GM23338 (cell line): ENCODE measurements around the gene LASP1NB.

Experiments
- ATAC-seq: fragments of 200-7000 bp; cut with Tn5 transposase; 3 replicates; pipeline ENCODE4 v1.9.1; 2020
- DNase-seq: peaks from one replicate; pipeline ENCODE4 v3.0.0-alpha.2; 2015; ENCODE audit warnings: low spot score
- H2AFZ ChIP-seq: fragments of 200-600 bp; sonication (generic); 2 replicates; pipeline ENCODE4 v1.8.0; 2016; ENCODE audit warnings: antibody characterized with exemption, mild to moderate bottlenecking, moderate library complexity
- H3F3A ChIP-seq: fragments of 200-600 bp; sonication (generic); replicated peaks from 2 replicates; pipeline ENCODE4 v1.8.0; 2017; ENCODE audit warnings: antibody characterized with exemption, mixed run types, low read depth
- H3K27ac ChIP-seq: fragments of 200-600 bp; sonication (generic); 2 replicates; pipeline ENCODE4 v1.6.1; 2016; ENCODE audit warnings: low read depth
- H3K27me3 ChIP-seq: fragments of 200-600 bp; sonication (generic); 2 replicates; pipeline ENCODE4 v1.8.0; 2016; ENCODE audit warnings: mild to moderate bottlenecking, mixed run types, moderate library complexity; ENCODE audit not compliant: insufficient read depth
- H3K36me3 ChIP-seq: fragments of 200-600 bp; sonication (generic); 2 replicates; pipeline ENCODE4 v1.8.0; 2016; ENCODE audit warnings: mild to moderate bottlenecking; ENCODE audit not compliant: insufficient read depth
- H3K4me1 ChIP-seq: fragments of 200-600 bp; sonication (generic); 2 replicates; pipeline ENCODE4 v1.8.0; 2016; ENCODE audit warnings: mild to moderate bottlenecking, moderate library complexity; ENCODE audit not compliant: insufficient read depth
- H3K4me2 ChIP-seq: fragments of 200-600 bp; sonication (generic); 2 replicates; pipeline ENCODE4 v1.7.1; 2017; ENCODE audit warnings: mixed run types
- H3K4me3 ChIP-seq: fragments of 200-600 bp; sonication (generic); 2 replicates; pipeline ENCODE4 v1.6.1; 2016; ENCODE audit warnings: mixed run types
- H3K79me2 ChIP-seq: fragments of 200-600 bp; sonication (generic); replicated peaks from 2 replicates; pipeline ENCODE4 v1.8.0; 2017; ENCODE audit warnings: mild to moderate bottlenecking; ENCODE audit not compliant: insufficient read depth
- H3K9me2 ChIP-seq: fragments of 200-600 bp; sonication (generic); 2 replicates; pipeline ENCODE4 v1.8.0; 2017; ENCODE audit not compliant: insufficient read depth
- H4K20me1 ChIP-seq: fragments of 200-600 bp; sonication (generic); replicated peaks from 2 replicates; pipeline ENCODE4 v1.8.0; 2017; ENCODE audit warnings: mild to moderate bottlenecking; ENCODE audit not compliant: insufficient read depth
- H3K27ac Mint-ChIP-seq: 2 replicates; pipeline ENCODE4 v1.8.0; 2020; ENCODE audit warnings: inconsistent platforms, mild to moderate bottlenecking, moderate library complexity, mixed read lengths
- H3K27me3 Mint-ChIP-seq: 3 replicates; pipeline ENCODE4 v1.8.0; 2022; ENCODE audit warnings: low read depth, mild to moderate bottlenecking, moderate library complexity, mixed read lengths, inconsistent platforms; ENCODE audit not compliant: insufficient read depth, poor library complexity
- H3K36me3 Mint-ChIP-seq: 3 replicates; pipeline ENCODE4 v1.8.0; 2021; ENCODE audit warnings: low read depth, mild to moderate bottlenecking, inconsistent platforms, moderate library complexity, mixed read lengths
- H3K4me1 Mint-ChIP-seq: 3 replicates; pipeline ENCODE4 v1.8.0; 2020; ENCODE audit warnings: mild to moderate bottlenecking, inconsistent platforms, mixed read lengths
- H3K4me3 Mint-ChIP-seq: 3 replicates; pipeline ENCODE4 v1.8.0; 2021; ENCODE audit warnings: moderate library complexity, mild to moderate bottlenecking, inconsistent platforms, mixed read lengths
- H3K9me3 Mint-ChIP-seq: 3 replicates; pipeline ENCODE4 v1.8.0; 2020; ENCODE audit warnings: moderate library complexity, mild to moderate bottlenecking, inconsistent platforms, mixed read lengths
- CREB1 ChIP-seq: fragments of 250-450 bp; sonication (Bioruptor Pico); IDR thresholded peaks from 2 replicates; pipeline ENCODE4 v1.5.0; 2020; ENCODE audit warnings: low read depth, mild to moderate bottlenecking, moderate library complexity
- ETS1 ChIP-seq: IDR thresholded peaks from 2 replicates; pipeline ENCODE4 v1.6.1; 2016; ENCODE audit warnings: antibody characterized with exemption
- EZH2 ChIP-seq: fragments of 200-600 bp; sonication (generic); IDR thresholded peaks from one replicate; pipeline ENCODE4 v1.8.0; 2017; ENCODE audit warnings: antibody characterized with exemption, mild to moderate bottlenecking, low read depth; ENCODE audit not compliant: unreplicated experiment
- NANOG ChIP-seq: IDR thresholded peaks from 2 replicates; pipeline ENCODE4 v1.6.1; 2016; ENCODE audit warnings: antibody characterized with exemption, borderline replicate concordance
- POLR2AphosphoS5 ChIP-seq: IDR thresholded peaks from 2 replicates; pipeline ENCODE4 v1.6.1; 2016; ENCODE audit warnings: antibody characterized with exemption, low read depth
- STAT1 ChIP-seq: IDR thresholded peaks from one replicate; pipeline ENCODE4 v1.6.1; 2016; ENCODE audit warnings: antibody characterized with exemption; ENCODE audit not compliant: unreplicated experiment
- ZNF331 ChIP-seq: fragments of 250-450 bp; sonication (Bioruptor Pico); IDR thresholded peaks from 2 replicates; pipeline ENCODE4 v1.5.0; 2020; ENCODE audit warnings: low read depth, mild to moderate bottlenecking, moderate library complexity
- ZNF462 ChIP-seq: fragments of 250-450 bp; sonication (Bioruptor Pico); IDR thresholded peaks from 2 replicates; pipeline ENCODE4 v1.5.0; 2020; ENCODE audit warnings: mild to moderate bottlenecking, moderate library complexity
- TF ChIP-seq, protein P1 (sequence below), 2 experiments: fragments of 200-600 bp in 1 of 2; sonication (generic) in 1 of 2; conservative IDR thresholded peaks; 2 replicates each; pipeline versions ENCODE4 v1.5.1 to v1.6.1; 2016 to 2017; ENCODE audit warnings: antibody characterized with exemption in 2 of 2, low read depth in 2 of 2, mild to moderate bottlenecking in 2 of 2, moderate library complexity in 1 of 2
- TF ChIP-seq, protein P2 (sequence below): IDR thresholded peaks from one replicate; pipeline ENCODE4 v1.6.1; 2018; ENCODE audit warnings: antibody characterized with exemption; ENCODE audit not compliant: unreplicated experiment

The LASP1NB gene

DNA sequence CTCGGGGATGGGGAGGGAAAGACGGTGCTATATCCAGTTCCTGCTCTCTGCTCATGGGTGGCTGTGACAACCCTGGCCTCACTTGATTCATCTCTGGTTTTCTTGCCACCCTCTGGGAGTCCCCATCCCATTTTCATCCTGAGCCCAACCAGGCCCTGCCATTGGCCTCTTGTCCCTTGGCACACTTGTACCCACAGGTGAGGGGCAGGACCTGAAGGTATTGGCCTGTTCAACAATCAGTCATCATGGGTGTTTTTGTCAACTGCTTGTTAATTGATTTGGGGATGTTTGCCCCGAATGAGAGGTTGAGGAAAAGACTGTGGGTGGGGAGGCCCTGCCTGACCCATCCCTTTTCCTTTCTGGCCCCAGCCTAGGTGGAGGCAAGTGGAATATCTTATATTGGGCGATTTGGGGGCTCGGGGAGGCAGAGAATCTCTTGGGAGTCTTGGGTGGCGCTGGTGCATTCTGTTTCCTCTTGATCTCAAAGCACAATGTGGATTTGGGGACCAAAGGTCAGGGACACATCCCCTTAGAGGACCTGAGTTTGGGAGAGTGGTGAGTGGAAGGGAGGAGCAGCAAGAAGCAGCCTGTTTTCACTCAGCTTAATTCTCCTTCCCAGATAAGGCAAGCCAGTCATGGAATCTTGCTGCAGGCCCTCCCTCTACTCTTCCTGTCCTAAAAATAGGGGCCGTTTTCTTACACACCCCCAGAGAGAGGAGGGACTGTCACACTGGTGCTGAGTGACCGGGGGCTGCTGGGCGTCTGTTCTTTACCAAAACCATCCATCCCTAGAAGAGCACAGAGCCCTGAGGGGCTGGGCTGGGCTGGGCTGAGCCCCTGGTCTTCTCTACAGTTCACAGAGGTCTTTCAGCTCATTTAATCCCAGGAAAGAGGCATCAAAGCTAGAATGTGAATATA, 4.8 kb upstream of the LASP1NB start (continued):
- TF ChIP-seq, protein P1, sequence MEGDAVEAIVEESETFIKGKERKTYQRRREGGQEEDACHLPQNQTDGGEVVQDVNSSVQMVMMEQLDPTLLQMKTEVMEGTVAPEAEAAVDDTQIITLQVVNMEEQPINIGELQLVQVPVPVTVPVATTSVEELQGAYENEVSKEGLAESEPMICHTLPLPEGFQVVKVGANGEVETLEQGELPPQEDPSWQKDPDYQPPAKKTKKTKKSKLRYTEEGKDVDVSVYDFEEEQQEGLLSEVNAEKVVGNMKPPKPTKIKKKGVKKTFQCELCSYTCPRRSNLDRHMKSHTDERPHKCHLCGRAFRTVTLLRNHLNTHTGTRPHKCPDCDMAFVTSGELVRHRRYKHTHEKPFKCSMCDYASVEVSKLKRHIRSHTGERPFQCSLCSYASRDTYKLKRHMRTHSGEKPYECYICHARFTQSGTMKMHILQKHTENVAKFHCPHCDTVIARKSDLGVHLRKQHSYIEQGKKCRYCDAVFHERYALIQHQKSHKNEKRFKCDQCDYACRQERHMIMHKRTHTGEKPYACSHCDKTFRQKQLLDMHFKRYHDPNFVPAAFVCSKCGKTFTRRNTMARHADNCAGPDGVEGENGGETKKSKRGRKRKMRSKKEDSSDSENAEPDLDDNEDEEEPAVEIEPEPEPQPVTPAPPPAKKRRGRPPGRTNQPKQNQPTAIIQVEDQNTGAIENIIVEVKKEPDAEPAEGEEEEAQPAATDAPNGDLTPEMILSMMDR (conservative IDR thresholded peaks at IDR 0.05; ENCODE audit: low read depth in 2 of 2), result no peak
- TF ChIP-seq ZNF331 (CRISPR knock-in tag) (no peak), EZH2 (no peak), STAT1 (no peak), POLR2AphosphoS5 (no peak), NANOG (no peak)

- no peak for ATAC-seq
- Histone ChIP-seq H3K4me1 (peaks cover 19% of the 10 kb centered on the region), H3K4me2 (no peak overlapping the region; the same call in 1 of the 2 replicates), H2AFZ (no peak overlapping the region), H3K27ac (peak overlapping the region; percentile 53), H3K36me3 (no peaks in the 10 kb centered on the region; the same call in 1 of the 2 replicates), H4K20me1 (peaks cover 8% of the 10 kb centered on the region), H3K79me2 (no peaks in the 10 kb centered on the region), H3K27me3 (no peaks in the 10 kb centered on the region), H3K4me3 (no peak overlapping the region), H3K9me2 (0 out of 2 replicates have a peak, but pooled peaks cover 3% of the 10 kb centered on the region), H3F3A (peaks cover 13% of the 10 kb centered on the region; the same call in 1 of the 2 replicates)
- Mint-ChIP-seq H3K27me3 (peaks cover 14% of the 10 kb centered on the region), H3K36me3 (peaks cover 31% of the 10 kb centered on the region), H3K27ac (peak overlapping the region; percentile 4; the same call in 1 of the 2 replicates), H3K4me3 (no peak overlapping the region; the same call in 2 of the 3 replicates), H3K4me1 (peaks cover 34% of the 10 kb centered on the region), H3K9me3 (no peaks in the 10 kb centered on the region)
- peak; percentile 26 for DNase-seq
- no peak for TF ChIP-seq CREB1 (CRISPR knock-in tag)
- TF ChIP-seq, protein P2, sequence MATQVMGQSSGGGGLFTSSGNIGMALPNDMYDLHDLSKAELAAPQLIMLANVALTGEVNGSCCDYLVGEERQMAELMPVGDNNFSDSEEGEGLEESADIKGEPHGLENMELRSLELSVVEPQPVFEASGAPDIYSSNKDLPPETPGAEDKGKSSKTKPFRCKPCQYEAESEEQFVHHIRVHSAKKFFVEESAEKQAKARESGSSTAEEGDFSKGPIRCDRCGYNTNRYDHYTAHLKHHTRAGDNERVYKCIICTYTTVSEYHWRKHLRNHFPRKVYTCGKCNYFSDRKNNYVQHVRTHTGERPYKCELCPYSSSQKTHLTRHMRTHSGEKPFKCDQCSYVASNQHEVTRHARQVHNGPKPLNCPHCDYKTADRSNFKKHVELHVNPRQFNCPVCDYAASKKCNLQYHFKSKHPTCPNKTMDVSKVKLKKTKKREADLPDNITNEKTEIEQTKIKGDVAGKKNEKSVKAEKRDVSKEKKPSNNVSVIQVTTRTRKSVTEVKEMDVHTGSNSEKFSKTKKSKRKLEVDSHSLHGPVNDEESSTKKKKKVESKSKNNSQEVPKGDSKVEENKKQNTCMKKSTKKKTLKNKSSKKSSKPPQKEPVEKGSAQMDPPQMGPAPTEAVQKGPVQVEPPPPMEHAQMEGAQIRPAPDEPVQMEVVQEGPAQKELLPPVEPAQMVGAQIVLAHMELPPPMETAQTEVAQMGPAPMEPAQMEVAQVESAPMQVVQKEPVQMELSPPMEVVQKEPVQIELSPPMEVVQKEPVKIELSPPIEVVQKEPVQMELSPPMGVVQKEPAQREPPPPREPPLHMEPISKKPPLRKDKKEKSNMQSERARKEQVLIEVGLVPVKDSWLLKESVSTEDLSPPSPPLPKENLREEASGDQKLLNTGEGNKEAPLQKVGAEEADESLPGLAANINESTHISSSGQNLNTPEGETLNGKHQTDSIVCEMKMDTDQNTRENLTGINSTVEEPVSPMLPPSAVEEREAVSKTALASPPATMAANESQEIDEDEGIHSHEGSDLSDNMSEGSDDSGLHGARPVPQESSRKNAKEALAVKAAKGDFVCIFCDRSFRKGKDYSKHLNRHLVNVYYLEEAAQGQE, result no peak
- no peak for TF ChIP-seq STAT1
- TF ChIP-seq POLR2AphosphoS5, result no peak
- TF ChIP-seq ZNF462 (CRISPR knock-in tag), result no peak
- no peak for TF ChIP-seq EZH2
- TF ChIP-seq ETS1, result no peak
Measured at GRCh38 chr17:38921756-38922411, 3.5 kb upstream of the LASP1NB start.
